SU-DHL-6 (cell line): Measurements from ENCODE around the gene CACNA1B.

Source experiments
- EZH2phosphoT487 ChIP-seq: fragments of 200-600 bp; sonication (generic), shearing (Covaris generic); conservative IDR thresholded peaks from 2 replicates; pipeline ENCODE4 v1.6.1; 2018; ENCODE audit warnings: mild to moderate bottlenecking, antibody characterized with exemption, low read length, moderate library complexity, mixed read lengths
- TF ChIP-seq, protein P1 (sequence below): fragments of 200-600 bp; sonication (generic); IDR thresholded peaks from one replicate; pipeline ENCODE4 v1.5.1; 2017; ENCODE audit warnings: antibody characterized with exemption, mild to moderate bottlenecking, low read length, moderate library complexity; ENCODE audit not compliant: insufficient read depth, poor library complexity, severe bottlenecking

- TF ChIP-seq, protein P1, sequence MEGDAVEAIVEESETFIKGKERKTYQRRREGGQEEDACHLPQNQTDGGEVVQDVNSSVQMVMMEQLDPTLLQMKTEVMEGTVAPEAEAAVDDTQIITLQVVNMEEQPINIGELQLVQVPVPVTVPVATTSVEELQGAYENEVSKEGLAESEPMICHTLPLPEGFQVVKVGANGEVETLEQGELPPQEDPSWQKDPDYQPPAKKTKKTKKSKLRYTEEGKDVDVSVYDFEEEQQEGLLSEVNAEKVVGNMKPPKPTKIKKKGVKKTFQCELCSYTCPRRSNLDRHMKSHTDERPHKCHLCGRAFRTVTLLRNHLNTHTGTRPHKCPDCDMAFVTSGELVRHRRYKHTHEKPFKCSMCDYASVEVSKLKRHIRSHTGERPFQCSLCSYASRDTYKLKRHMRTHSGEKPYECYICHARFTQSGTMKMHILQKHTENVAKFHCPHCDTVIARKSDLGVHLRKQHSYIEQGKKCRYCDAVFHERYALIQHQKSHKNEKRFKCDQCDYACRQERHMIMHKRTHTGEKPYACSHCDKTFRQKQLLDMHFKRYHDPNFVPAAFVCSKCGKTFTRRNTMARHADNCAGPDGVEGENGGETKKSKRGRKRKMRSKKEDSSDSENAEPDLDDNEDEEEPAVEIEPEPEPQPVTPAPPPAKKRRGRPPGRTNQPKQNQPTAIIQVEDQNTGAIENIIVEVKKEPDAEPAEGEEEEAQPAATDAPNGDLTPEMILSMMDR = no peak
- no peak for TF ChIP-seq EZH2phosphoT487
These were observed 11.1 kb upstream of the CACNA1B start for GRCh38 chr9:137866226-137867141.
